DMS 273 (cell line): ENCODE measurements around the gene LDB1.

Experiments
- DNase-seq: peaks from one replicate; lab custom pipeline; 2025; ENCODE audit not compliant: unreplicated experiment; lab: John Stamatoyannopoulos, UW

Gene LDB1

GRCh38 chr10:102139281-102140110 lies 19.3 kb upstream of the LDB1 start:
- DNase-seq, result no peak

- no peak for DNase-seq
Measured at GRCh38 chr10:102135956-102136526, 15.9 kb upstream of the LDB1 start.

- DNase-seq, result no peak
Measured at GRCh38 chr10:102134416-102134815, 14.2 kb upstream of the LDB1 start.

- peak; percentile 89 for DNase-seq
Measured at GRCh38 chr10:102133373-102134195, 13.4 kb upstream of the LDB1 start.

GRCh38 chr10:102132563-102133372 lies 12.6 kb upstream of the LDB1 start, which contains the start of gene PPRC1:
TSS of gene PPRC1 (plus strand) at chr10:102133040. CDS start at chr10:102133069, 29 bp downstream.
- peak; percentile 98 for DNase-seq

GRCh38 chr10:102132193-102132562 lies 12.0 kb upstream of the LDB1 start:
- DNase-seq, result no peak

- no peak for DNase-seq
Measured at GRCh38 chr10:102131286-102132170, 11.4 kb upstream of the LDB1 start.

GRCh38 chr10:102123223-102123622 lies 3.1 kb upstream of the LDB1 start:
- DNase-seq, result no peak

GRCh38 chr10:102122450-102122849 lies 2.3 kb upstream of the LDB1 start:
- no peak for DNase-seq

GRCh38 chr10:102121739-102122372 lies 1.7 kb upstream of the LDB1 start:
- peak; percentile 58 for DNase-seq

GRCh38 chr10:102120991-102121738 lies 997 bp upstream of the LDB1 start:
- peak; percentile 86 for DNase-seq

- peak; percentile 85 for DNase-seq
Measured at GRCh38 chr10:102119417-102120141, 589 bp downstream of the LDB1 start.

- DNase-seq, result peak; percentile 63
Measured at GRCh38 chr10:102118867-102119266, 1.3 kb downstream of the LDB1 start.

- peak; percentile 94 for DNase-seq
Measured at GRCh38 chr10:102117391-102118159, 2.6 kb downstream of the LDB1 start.

GRCh38 chr10:102116656-102117055 lies 3.5 kb downstream of the LDB1 start:
- no peak for DNase-seq

GRCh38 chr10:102115775-102116174 lies 4.4 kb downstream of the LDB1 start:
- no peak for DNase-seq
